Smooth muscle cell of the brain vasculature (primary cell): ENCODE results near the gene RSPH6A.
"Not testable (repeated sequence)": the region's sequence is repeated elsewhere in the genome, so short reads cannot be mapped to it uniquely, and the experiment has no call there.

Experiments
- DNase-seq: peaks from one replicate; pipeline ENCODE4 v3.0.0-alpha.2; 2012; ENCODE audit warnings: low read depth, low spot score

The RSPH6A gene

GRCh38 chr19:45804140-45804958 is 10.8 kb downstream of the RSPH6A start:
- DNase-seq = no peak

GRCh38 chr19:45801603-45802175 is 13.4 kb downstream of the RSPH6A start:
- DNase-seq = no peak

DNA sequence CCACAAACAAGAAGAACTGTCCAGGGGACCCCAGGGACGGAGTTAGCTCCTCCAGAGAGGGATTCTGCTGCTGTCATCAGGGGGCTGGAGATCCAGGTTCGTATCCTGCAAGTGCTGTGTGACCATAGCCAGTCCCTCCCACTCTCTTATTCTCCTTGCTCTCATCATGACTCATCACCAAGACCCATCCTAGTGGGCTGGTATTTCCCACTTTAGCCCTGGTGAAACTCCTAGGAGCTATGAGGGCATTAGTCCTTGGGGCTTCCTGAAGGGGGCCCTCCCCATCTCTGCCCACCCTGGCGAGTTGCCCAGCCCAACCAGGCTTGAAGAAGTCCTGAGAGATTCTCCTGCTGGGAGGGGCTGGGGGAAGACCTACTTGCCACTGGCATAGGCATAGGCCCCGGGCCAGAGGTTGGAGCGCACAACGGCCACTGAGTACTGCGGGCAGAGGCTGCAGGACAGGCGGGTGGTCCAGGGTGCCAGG is 15.0 kb downstream of the RSPH6A start:
- no peak for DNase-seq

DNA sequence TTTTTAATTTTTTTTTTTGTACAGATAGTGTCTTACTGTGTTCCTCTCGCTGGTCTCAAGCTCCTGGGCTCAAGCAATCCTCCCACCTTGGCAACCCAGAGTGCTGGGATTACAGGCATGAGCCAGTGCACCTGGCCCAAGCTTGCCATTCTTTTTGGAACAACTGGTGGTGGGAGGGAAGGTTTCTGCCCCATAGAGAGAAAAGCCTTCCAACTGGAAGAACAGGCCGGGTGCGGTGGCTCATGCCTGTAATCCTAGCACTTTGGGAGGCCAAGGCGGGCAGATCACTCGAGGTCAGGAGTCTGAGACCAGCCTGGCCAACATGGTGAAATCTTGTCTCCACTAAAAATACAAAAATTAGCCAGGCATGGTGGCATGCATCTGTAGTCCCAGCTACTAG is 15.6 kb downstream of the RSPH6A start:
- not testable (repeated sequence) for DNase-seq

- DNase-seq = peak; percentile 40
These were observed 16.1 kb downstream of the RSPH6A start for GRCh38 chr19:45798995-45799517.

DNA sequence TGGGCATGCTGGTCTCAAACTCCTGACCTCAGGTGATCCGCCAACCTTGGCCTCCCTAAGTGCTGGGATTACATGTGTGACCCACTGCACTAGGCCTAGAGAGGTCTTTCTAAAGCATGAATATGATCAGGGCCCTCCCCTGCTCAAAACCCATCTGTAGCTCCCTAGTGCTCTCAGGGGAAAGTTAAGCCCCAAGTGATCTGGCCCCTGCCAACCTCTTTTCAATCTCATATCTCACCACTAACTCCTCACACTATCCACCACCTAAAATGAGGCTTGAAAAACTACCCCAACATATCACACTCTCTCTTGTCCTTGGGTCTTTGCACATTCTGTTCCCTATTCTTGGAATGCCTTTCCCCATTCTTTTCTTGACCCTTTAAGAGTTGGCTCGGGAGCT is 20.5 kb downstream of the RSPH6A start:
- DNase-seq = no peak

DNA sequence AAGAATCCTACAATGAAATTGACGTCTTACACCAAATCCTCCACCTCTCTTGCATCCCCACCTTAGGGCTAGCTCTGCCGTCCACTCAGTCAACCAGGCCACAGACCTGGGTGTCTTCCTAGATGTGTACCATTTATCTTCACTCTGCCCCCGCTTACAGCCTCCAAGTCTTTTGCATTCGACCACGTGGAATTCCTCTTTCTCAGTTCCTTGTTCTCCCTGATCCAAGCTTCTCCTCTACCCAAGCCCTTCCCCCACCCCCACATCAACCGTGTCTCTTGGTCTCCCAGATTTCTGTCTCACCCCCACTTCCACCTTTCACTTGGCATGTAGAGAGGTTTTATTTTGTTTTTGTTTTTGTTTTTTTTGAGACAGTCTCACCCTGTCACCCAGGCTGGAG is 21.2 kb downstream of the RSPH6A start:
- no peak for DNase-seq

DNA sequence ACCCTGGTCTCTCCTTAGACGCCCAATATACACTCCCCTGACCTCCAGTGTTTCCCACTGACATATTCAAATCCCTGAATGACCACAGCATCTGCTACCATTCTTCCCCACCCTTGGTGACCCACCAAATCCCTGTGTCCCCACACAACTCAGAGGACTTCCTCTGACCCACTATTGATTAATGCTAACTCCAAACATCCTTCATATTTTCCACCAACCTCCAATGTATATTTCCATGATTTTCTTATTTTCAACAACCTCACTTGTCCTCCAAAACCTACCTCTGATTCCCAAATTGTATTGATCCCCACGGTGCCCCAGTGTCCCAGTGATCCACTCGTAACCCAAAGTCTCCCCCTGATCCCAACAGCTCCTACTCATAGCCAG is 21.9 kb downstream of the RSPH6A start:
- no peak for DNase-seq

DNA sequence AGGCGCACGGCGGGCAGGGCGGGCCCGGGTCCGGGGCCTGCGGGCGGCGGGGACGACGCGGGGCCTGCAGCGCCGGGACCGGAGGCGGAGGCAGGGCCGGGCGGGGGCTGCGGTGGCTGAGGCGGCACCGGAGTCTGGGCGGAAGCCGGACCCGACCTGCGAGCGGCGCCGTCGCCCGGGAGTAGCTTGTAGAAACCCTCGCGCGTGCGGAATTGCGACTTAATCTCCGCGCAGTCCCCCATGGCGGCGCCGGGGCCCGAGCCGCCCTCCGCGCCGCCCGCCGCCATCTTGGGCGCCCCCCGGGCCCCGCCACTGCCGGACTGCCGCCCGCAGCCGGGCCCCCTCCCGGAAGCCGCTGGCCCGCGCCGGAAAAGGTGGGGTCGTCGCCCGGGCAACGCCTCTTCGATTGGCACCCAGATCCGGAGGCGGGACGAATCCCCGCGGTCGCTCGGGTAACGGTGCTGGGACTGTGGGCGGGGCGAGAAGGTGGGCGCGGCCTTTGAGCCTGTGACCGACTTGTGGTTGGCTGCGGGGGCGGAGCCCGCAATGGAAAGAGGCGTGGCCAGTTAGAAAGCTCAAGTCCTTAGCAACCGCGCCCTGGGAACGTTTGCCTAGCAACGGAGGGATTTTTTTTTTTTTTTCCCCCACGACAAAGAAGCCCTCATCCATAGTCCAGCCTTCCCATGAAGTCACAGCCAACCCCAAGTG is 22.5 kb downstream of the RSPH6A start, which contains the start of gene DMWD:
Gene DMWD (minus strand): TSS at position 376 of the 708 bp plus-strand sequence. CDS start 89 bp downstream, at position 287.
- DNase-seq = peak; percentile 98

DNA sequence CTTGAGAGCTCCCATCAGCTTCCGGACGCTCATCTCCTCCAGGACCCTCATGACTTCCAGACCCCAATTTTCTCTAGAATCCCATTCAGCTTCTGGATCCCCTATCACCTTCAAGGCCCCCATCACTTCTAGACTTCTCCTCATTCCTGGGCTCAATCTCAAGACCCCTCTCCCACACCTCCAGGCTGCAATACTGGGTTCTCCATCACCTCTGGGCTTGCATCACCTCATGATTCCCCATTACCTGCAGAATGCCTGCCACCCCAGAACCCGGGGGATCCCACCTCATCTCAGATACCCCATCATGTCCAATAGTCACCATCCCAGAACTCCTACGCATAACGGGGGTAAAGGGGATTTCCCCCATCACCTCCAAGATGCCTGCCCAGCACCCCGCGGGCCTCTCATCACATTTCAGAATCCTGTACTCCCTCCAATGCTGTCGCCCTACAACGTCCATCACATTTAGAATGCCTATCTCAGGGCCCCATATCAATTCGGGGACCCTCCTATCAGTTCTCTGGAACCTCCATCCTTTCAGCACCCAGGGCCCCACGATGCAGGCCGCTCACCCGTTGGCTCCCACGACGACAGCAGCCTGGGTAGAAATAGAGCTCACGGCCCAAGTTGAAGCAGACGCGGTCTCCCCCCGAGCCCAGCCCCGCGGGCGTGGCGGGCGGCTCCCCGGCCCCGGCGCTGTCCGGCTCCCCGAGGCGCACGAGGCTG is 23.2 kb downstream of the RSPH6A start:
- no peak for DNase-seq

- DNase-seq = no peak
These were observed 24.2 kb downstream of the RSPH6A start for GRCh38 chr19:45790942-45791341.

GRCh38 chr19:45789035-45789786 is 25.9 kb downstream of the RSPH6A start:
- no peak for DNase-seq

DNA sequence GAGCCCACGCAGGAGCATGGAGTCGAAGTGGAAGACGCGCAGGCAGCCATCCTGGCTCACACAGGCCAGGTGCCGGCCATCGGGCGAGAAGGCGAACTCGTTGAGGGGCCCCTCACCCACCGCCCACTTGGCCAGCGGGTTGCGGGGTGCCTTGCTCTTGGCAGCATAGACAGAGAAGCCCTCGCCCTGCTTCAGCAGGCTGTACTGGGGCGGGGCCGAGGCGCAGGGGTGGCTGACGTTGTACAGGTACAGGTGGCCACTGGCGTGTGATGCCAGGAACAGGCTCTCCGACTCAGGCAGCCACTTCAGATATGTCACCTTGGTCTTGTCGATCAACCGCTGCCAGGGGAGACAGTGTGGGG is 28.6 kb downstream of the RSPH6A start:
- no peak for DNase-seq

- no peak for DNase-seq
These were observed 29.2 kb downstream of the RSPH6A start for GRCh38 chr19:45785781-45786532.

DNA sequence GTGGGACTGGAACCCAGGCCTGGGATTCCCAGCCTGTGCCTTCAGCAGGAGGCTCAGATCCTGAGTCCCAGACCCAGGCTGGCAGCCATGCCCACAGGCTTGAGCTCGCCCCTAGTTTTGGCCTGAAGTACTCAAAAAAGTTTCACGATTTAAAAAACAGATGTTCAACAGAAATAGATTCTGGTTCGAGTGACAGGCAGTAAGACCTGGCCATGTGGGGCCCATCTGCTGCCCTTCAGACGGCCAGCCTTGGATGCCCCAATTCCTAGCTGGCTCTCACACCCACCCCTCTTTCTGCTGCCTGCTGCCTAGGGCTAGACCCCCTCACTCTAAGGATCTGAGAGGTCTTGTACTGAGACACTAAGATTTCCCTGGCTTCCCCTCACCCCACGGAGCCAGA is 30.0 kb downstream of the RSPH6A start:
- no peak for DNase-seq

- no peak for DNase-seq
These were observed 31.0 kb downstream of the RSPH6A start for GRCh38 chr19:45784096-45784495.

- no peak for DNase-seq
These were observed 32.0 kb downstream of the RSPH6A start for GRCh38 chr19:45782820-45783785.

DNA sequence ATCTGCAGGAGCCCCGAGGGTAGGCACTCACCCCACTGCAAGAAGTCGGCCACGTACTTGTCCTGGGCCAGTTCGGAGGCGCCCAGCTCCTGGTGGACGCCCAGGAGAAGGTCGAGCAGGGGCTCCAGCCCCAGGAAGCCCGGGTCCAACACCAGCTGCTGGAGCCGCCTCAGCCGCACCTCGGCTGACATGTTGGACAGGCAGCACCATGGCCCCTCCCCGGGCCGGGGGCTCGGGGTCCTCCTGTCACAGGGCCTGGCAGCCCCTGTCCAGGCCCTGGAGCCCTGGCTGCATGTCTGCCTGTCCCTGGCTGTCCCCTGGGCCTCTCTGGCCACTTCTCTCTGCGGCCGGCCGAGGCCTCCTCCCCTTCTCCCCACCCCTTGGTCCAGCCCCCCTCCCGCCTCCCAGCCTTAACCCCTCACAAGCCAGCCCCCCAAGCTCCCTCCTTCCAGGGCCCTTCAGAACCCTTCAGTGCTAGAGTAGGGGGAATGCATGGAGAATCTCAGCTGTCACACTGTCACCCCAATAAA is 32.9 kb downstream of the RSPH6A start, which contains the start of gene DMPK:
Gene DMPK (minus strand): TSS at position 329 of the 530 bp plus-strand sequence. CDS start 138 bp downstream, at position 191.
- DNase-seq = no peak
